KMS-11 (cell line): ENCODE results near the gene KCNRG.

Source experiments
- H2AFZ ChIP-seq: fragments of 200-600 bp; sonication (generic); 2 replicates; pipeline ENCODE4 v1.6.1; 2016; ENCODE audit warnings: antibody characterized with exemption, mixed run types, low read depth
- H3K27ac ChIP-seq: fragments of 200-600 bp; sonication (generic); 2 replicates; pipeline ENCODE4 v1.6.1; 2016; ENCODE audit warnings: mild to moderate bottlenecking, mixed run types
- H3K27me3 ChIP-seq: fragments of 200-600 bp; sonication (generic); 2 replicates; pipeline ENCODE4 v1.6.1; 2017; ENCODE audit warnings: mild to moderate bottlenecking, low read depth, mixed run types, moderate library complexity; ENCODE audit not compliant: insufficient read depth
- H3K36me3 ChIP-seq: fragments of 200-600 bp; sonication (generic); 2 replicates; pipeline ENCODE4 v1.6.1; 2017; ENCODE audit warnings: mild to moderate bottlenecking, mixed run types; ENCODE audit not compliant: insufficient read depth
- H3K4me1 ChIP-seq: fragments of 200-600 bp; sonication (generic); 2 replicates; pipeline ENCODE4 v1.6.1; 2016; ENCODE audit warnings: mild to moderate bottlenecking, low read depth, mixed run types; ENCODE audit not compliant: poor library complexity, severe bottlenecking
- H3K4me2 ChIP-seq: fragments of 200-600 bp; sonication (generic); 2 replicates; pipeline ENCODE4 v1.7.0; 2016; ENCODE audit warnings: mild to moderate bottlenecking, mixed run types
- H3K4me3 ChIP-seq: fragments of 200-600 bp; sonication (generic); IDR thresholded peaks from 2 replicates; pipeline ENCODE4 v1.6.1; 2017; ENCODE audit warnings: low read depth, low read length, mixed read lengths; ENCODE audit not compliant: insufficient read depth
- H3K79me2 ChIP-seq: fragments of 200-600 bp; sonication (generic); 2 replicates; pipeline ENCODE4 v1.6.1; 2016; ENCODE audit warnings: low read depth, mixed run types; ENCODE audit not compliant: insufficient read depth
- H3K9ac ChIP-seq: fragments of 200-600 bp; sonication (generic); 2 replicates; pipeline ENCODE4 v1.6.1; 2016; ENCODE audit warnings: mild to moderate bottlenecking, mixed run types
- H4K20me1 ChIP-seq: fragments of 200-600 bp; sonication (generic); 2 replicates; pipeline ENCODE4 v1.6.1; 2016; ENCODE audit warnings: mild to moderate bottlenecking, mixed run types; ENCODE audit not compliant: insufficient read depth
- CTCF ChIP-seq: fragments of 200-600 bp; sonication (generic); conservative IDR thresholded peaks from 2 replicates; pipeline ENCODE4 v1.6.1; 2017; ENCODE audit warnings: low read depth, mild to moderate bottlenecking, antibody characterized with exemption, low read length, moderate library complexity, mixed read lengths

KCNRG gene

GRCh38 chr13:50068508-50068907 lies 53.3 kb downstream of the KCNRG start:
- Histone ChIP-seq H3K4me1 (peaks cover 46% of the 10 kb centered on the region), H3K79me2 (peaks cover 76% of the 10 kb centered on the region), H3K36me3 (peaks cover 11% of the 10 kb centered on the region; the same call in 1 of the 2 replicates), H3K9ac (no peak overlapping the region), H2AFZ (no peak overlapping the region), H3K4me3 (no peak overlapping the region), H3K27me3 (no peaks in the 10 kb centered on the region), H4K20me1 (peaks cover 38% of the 10 kb centered on the region; the same call in 1 of the 2 replicates), H3K27ac (no peak overlapping the region), H3K4me2 (no peak overlapping the region)
- no peak for TF ChIP-seq CTCF

- H3K4me1 ChIP-seq = peaks cover 53% of the 10 kb centered on the region
- no peak for TF ChIP-seq CTCF
- H3K4me3 ChIP-seq = no peak overlapping the region
- no peak overlapping the region for H3K4me2 ChIP-seq
- no peak overlapping the region for H2AFZ ChIP-seq
- H3K36me3 ChIP-seq = peaks cover 13% of the 10 kb centered on the region; the same call in 1 of the 2 replicates
- no peak overlapping the region for H3K27ac ChIP-seq
- peaks cover 44% of the 10 kb centered on the region; the same call in 1 of the 2 replicates for H4K20me1 ChIP-seq
- H3K27me3 ChIP-seq = no peaks in the 10 kb centered on the region
- H3K9ac ChIP-seq = no peak overlapping the region
- peaks cover 76% of the 10 kb centered on the region for H3K79me2 ChIP-seq
Measured at GRCh38 chr13:50069261-50069660, 54.0 kb downstream of the KCNRG start.

- Histone ChIP-seq H3K9ac (no peak overlapping the region), H3K4me2 (no peak overlapping the region), H2AFZ (no peak overlapping the region), H3K4me3 (no peak overlapping the region), H3K36me3 (peaks cover 13% of the 10 kb centered on the region; the same call in 1 of the 2 replicates), H3K4me1 (peaks cover 62% of the 10 kb centered on the region), H3K27me3 (no peaks in the 10 kb centered on the region), H4K20me1 (peaks cover 53% of the 10 kb centered on the region), H3K79me2 (peaks cover 81% of the 10 kb centered on the region), H3K27ac (no peak overlapping the region)
- no peak for TF ChIP-seq CTCF
Measured at GRCh38 chr13:50070186-50070585, 54.9 kb downstream of the KCNRG start.
